ENCODE results near the gene HS3ST5. TPM values are rescaled to one million over a fixed set of nuclear protein-coding genes. Genes with fewer than 3 reads are reported as not detected.

The HS3ST5 gene
- total RNA-seq, 2 donors from 2014 or later, result not detected

DNA sequence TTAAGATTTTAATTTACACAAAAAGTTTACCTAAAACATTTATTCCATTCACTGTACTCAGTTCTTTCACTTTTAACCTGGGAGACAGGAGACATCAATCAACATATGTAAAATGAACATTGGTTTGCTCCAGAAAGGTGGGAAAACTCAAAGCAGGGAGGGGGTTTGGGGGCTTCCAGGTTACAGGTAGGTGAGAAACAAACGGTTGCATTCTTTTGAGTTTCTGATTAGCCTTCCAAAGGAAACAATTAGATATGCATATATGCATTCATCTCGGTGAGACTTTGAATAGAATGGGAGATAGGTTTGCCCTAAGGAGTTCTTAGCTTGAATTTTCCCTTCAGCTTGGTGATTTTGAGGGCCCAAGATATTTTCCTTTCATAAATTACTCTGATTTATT, 333.6 kb downstream of the HS3ST5 start:
- peaks cover 0 to 6% of the 10 kb centered on the region in 2 donors for H3K4me1 ChIP-seq (ENCODE audit: control insufficient read depth in 1 of 2, low read depth in 2 of 2)
- no peaks in the 10 kb centered on the region for H3K27me3 ChIP-seq (replicated peaks; ENCODE audit: insufficient read depth)
- no peaks in the 10 kb centered on the region for H3K36me3 ChIP-seq
- no peak overlapping the region for H3K27ac ChIP-seq
- DNase-seq (ENCODE audit: low spot score), result no peak
- TF ChIP-seq, protein P1, sequence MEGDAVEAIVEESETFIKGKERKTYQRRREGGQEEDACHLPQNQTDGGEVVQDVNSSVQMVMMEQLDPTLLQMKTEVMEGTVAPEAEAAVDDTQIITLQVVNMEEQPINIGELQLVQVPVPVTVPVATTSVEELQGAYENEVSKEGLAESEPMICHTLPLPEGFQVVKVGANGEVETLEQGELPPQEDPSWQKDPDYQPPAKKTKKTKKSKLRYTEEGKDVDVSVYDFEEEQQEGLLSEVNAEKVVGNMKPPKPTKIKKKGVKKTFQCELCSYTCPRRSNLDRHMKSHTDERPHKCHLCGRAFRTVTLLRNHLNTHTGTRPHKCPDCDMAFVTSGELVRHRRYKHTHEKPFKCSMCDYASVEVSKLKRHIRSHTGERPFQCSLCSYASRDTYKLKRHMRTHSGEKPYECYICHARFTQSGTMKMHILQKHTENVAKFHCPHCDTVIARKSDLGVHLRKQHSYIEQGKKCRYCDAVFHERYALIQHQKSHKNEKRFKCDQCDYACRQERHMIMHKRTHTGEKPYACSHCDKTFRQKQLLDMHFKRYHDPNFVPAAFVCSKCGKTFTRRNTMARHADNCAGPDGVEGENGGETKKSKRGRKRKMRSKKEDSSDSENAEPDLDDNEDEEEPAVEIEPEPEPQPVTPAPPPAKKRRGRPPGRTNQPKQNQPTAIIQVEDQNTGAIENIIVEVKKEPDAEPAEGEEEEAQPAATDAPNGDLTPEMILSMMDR (IDR thresholded peaks at IDR 0.05), result no peak
- ATAC-seq (ENCODE audit: insufficient number of reproducible peaks, low FRiP score, low read depth), result no peak
- no peaks in the 10 kb centered on the region for H3K9me3 ChIP-seq
- no peak overlapping the region for H3K4me3 ChIP-seq

DNA sequence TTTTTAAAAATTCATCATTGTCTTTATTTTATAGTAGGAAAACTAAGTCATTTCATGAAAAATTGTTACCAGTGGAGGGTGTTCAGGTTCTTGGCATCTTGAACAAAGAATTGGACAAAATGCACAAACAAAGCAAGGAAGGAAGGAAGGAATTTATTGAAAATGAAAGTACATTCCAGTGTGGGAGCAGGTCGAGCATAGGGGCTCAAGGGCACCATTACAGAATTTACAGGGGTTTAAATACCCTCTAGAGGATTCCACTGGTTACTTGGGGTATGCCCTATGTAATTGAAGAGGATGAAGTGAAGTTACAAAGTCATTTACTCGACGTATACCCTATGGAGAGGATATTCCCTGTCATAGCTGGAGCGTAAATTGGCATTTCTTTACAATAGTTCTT, 334.5 kb downstream of the HS3ST5 start:
- no peaks in the 10 kb centered on the region for H3K36me3 ChIP-seq
- peak overlapping the region; percentile 58 for H3K4me3 ChIP-seq
- H3K27ac ChIP-seq, result no peak overlapping the region
- peaks cover 0 to 6% of the 10 kb centered on the region in 2 donors for H3K4me1 ChIP-seq (ENCODE audit: control insufficient read depth in 1 of 2, low read depth in 2 of 2)
- TF ChIP-seq, protein P1 (IDR thresholded peaks at IDR 0.05), result no peak
- ATAC-seq (ENCODE audit: insufficient number of reproducible peaks, low FRiP score, low read depth), result no peak
- no peaks in the 10 kb centered on the region for H3K9me3 ChIP-seq
- DNase-seq (ENCODE audit: low spot score), result no peak
- H3K27me3 ChIP-seq (replicated peaks; ENCODE audit: insufficient read depth), result no peaks in the 10 kb centered on the region

DNA sequence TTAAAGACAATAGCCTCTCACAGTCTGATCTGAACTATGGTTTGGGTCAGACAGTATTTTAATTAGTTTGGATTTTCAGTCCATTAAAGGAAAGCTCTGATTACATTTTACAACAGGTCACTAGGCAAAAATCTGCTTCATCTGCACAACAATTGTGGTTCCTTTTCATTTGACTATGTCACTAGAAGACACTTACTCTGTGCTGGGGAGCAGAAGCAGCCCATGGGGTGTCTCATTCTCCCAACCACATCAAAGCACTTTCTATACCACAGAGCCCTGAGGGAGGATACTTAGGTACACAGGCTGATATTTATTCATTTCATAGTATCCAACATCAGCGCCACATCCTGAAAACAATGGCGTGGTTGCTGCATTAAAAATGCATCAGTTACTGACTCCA, 335.3 kb downstream of the HS3ST5 start:
- no peaks in the 10 kb centered on the region for H3K9me3 ChIP-seq
- no peaks in the 10 kb centered on the region for H3K36me3 ChIP-seq
- TF ChIP-seq, protein P1 (IDR thresholded peaks at IDR 0.05), result no peak
- H3K27me3 ChIP-seq (replicated peaks; ENCODE audit: insufficient read depth), result no peaks in the 10 kb centered on the region
- no peak overlapping the region for H3K4me3 ChIP-seq
- DNase-seq (ENCODE audit: low spot score) (no peak), ATAC-seq (ENCODE audit: insufficient number of reproducible peaks, low FRiP score, low read depth) (no peak)
- peaks cover 0 to 6% of the 10 kb centered on the region in 2 donors for H3K4me1 ChIP-seq (ENCODE audit: control insufficient read depth in 1 of 2, low read depth in 2 of 2)
- no peak overlapping the region for H3K27ac ChIP-seq

Measured in thoracic aorta (tissue), 2 donors.